Dermis blood vessel endothelial cell (primary cell): ENCODE results near the gene MRGPRX4. TPM values are rescaled to one million over a fixed set of nuclear protein-coding genes. Genes with fewer than 3 reads are reported as not detected.
"Not testable (repeated sequence)": the region's sequence is repeated elsewhere in the genome, so short reads cannot be mapped to it uniquely, and the experiment has no call there.

Source experiments
- DNase-seq: peaks from one replicate; pipeline ENCODE4 v3.0.0; 2010
- total RNA-seq: library from RNA; depleted of rRNA; stranded (reverse); fragments of >200 nt; gene quantifications from 2 replicates; pipeline ENCODE4 v1.2.3, GENCODE V29; 2014

The MRGPRX4 gene
- 0.19 and 0.51 TPM in 2 replicates for total RNA-seq

DNA sequence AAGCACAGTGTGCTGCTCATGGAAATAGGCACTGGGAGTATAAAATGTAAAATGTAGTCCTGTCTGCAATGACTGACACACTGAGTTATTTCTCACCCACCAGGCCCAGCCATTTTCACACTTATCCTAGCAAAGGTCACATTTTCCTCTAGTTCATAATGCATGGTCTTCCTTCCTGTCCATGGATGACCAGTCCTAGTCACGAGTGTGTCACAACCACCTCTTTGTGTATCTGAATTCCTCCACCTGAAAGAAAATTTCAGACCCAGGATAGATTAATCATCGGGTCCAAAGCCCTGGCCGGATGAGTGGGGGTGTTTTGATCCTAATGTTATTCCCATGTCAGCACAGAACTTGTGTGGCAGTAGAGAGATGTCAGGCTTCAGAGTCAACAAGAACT lies at the start of gene MRGPRX4:
Gene MRGPRX4 (plus strand): TSS at position 172 of the 400 bp plus-strand sequence. CDS start 420 bp downstream, outside the sequence.
- no peak for DNase-seq

DNA sequence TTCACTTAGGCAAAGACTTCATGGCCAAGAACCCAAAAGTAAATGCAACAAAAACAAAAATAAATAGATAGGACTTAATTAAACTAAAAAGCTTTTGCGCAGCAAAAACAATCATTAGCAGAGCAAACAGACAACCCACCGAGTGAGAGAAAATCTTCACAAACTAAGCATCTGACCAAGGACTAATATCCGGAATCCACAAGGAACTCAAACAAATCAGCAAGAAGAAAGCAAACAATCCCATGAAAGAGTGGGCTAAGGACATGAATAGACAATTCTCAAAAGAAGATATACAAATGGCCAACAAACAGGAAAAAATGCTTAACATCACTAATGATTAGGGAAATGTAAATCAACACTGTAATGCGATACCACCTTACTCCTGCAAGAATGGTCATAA lies 41.5 kb upstream of the MRGPRX4 start:
- not testable (repeated sequence) for DNase-seq

DNA sequence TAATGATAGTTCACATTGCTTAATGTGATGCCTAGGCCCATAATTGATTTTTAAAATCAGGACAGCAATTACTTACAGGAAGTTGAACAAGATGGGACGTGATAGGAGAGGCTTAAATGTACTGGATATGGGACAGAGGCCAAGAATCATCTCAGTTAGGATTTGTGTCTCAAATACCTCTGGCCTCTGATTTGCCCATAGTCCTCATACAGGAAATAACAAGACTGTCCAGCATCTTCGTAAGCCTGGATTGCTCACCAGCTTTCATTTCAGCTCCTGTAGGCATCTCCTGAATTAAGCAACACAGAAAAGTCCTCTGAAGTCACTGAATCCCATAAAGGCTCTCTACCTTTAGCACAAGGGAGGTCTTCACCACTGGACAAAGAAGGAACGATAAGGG lies 40.3 kb upstream of the MRGPRX4 start, which contains the start of gene MRGPRX3:
Gene MRGPRX3 (plus strand): TSS at position 231 of the 400 bp plus-strand sequence. CDS start 4,632 bp downstream, outside the sequence.
- no peak for DNase-seq

DNA sequence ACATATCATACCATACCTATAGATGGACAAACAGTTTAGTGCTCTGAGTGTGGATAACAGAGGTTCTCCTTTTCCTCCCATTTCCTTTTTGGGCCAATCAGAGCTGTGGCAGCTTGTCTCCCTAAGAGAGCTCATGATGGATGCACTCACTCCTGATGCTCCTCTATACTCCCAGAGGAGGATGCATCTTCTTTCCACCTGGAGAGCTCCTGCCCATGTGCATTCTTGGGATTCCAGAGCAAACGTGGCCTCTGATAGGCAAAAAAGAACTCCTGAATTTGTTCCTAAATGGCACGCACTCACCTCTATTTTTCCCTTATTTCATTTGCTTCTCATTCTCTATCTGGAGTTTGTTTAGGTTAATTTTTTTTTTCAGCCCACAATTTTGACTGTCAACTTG lies 37.3 kb upstream of the MRGPRX4 start:
- no peak for DNase-seq

DNA sequence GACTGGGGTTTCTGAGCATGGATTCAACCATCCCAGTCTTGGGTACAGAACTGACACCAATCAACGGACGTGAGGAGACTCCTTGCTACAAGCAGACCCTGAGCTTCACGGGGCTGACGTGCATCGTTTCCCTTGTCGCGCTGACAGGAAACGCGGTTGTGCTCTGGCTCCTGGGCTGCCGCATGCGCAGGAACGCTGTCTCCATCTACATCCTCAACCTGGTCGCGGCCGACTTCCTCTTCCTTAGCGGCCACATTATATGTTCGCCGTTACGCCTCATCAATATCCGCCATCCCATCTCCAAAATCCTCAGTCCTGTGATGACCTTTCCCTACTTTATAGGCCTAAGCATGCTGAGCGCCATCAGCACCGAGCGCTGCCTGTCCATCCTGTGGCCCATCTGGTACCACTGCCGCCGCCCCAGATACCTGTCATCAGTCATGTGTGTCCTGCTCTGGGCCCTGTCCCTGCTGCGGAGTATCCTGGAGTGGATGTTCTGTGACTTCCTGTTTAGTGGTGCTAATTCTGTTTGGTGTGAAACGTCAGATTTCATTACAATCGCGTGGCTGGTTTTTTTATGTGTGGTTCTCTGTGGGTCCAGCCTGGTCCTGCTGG lies 35.3 kb upstream of the MRGPRX4 start:
- DNase-seq, result no peak

DNA sequence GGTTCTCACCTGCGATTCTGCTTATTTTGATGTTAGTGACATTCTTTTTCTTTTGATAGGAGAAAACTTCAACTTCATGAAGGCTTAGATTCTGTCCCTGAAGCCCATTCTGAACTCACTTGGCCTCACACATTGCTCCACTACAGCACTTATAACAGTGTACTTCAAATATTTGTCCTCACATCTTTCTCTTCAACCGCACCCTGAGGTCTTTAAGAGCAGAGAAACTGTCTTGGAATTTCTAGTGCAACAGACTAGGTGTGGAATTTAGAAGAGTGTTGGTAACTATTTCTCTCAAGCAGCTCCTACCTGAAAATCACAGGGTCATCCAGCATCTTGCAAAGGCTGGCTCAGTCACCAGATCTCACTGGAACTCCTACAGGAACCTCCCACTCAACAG lies 32.5 kb upstream of the MRGPRX4 start:
- no peak for DNase-seq

DNA sequence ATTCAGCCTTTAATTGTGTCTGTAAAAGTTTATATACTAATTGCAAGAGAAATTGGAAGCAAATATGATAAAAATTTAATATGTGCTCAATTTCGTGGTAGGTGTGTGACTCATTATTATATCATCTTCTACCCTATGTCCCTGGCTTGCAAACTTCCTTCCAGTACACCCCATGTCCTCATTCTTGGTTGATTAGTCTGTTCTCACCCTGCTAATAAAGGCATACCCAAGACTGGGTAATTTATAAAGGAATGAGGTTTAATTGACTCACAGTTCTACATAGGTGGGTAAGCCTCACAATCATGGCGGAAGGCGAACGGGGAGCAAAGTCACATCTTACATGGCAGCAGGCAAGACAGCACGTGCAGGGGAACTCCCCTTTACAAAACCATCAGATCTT lies 28.4 kb upstream of the MRGPRX4 start:
- no peak for DNase-seq

DNA sequence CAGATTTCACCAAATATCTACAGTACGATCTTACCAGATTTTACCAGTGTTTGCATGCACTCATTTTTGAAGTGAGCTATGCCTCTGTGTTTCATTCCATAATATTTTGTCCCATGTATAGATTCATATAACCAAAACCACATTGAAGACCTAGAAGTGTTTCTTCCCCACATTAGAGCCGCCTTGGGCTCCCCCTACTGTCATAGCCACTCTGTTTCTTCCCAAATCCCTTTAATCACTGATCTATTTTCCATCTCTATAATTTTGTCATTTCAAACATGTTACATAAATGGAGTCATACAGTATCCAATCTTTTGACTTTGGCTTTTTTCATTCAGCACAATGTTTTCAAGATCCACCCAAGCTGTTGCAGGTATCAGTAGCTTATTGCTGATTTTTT lies 27.6 kb upstream of the MRGPRX4 start:
- DNase-seq, result peak; percentile 10

DNA sequence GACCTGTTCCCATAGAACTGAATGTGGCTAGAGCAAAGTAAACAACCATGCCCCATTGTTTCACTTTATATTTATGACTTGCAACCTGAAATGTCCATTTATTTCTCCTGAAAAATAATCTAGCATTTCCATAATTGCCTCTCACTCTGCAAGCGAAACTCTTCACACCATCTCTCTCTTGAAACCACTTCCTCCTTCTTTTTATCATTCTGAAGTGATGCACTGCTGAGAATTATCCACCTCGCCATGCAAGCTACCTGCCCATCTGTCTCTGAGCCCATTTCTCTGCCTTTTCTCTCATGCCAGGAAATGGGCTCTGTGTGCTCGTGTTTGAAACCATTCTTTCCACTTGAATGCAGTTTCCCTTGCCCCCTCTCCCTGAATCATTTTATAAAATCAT lies 26.8 kb upstream of the MRGPRX4 start:
- no peak for DNase-seq

DNA sequence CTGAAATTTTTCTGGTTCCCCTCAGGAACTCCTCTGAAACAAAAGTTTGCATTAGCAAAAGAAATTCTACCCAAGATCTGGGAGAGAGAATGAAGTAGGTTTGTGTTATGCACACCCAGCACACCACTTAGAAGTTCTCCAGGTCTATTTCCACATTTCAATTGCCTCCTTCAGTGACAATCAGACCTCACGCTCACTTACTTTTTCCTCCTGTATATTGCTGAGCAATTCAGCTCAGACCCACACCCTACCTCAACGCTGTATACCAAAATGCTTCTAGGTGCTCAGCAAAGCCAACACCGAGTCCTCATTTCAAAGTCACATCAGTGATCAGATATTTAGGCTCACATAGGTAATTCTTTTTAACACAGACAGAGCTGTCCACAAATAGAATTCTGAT lies 21.1 kb upstream of the MRGPRX4 start:
- DNase-seq, result no peak

DNA sequence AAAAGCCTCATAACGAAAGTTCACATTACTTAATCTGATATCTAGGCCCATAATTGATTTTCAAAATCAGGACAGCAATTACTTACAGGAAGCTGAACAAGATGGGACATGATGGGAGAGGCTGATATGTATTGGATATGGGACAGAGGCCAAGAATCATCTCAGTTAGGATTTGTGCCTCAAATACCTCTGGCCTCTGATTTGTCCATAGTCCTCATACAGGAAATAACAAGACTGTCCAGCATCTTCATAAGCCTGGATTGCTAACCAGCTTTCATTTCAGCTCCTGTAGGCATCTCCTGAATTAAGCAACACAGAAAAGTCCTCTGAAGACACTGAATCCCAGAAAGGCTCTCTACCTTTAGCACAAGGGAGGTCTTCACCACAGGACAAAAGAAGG lies 4.3 kb upstream of the MRGPRX4 start:
- no peak for DNase-seq

DNA sequence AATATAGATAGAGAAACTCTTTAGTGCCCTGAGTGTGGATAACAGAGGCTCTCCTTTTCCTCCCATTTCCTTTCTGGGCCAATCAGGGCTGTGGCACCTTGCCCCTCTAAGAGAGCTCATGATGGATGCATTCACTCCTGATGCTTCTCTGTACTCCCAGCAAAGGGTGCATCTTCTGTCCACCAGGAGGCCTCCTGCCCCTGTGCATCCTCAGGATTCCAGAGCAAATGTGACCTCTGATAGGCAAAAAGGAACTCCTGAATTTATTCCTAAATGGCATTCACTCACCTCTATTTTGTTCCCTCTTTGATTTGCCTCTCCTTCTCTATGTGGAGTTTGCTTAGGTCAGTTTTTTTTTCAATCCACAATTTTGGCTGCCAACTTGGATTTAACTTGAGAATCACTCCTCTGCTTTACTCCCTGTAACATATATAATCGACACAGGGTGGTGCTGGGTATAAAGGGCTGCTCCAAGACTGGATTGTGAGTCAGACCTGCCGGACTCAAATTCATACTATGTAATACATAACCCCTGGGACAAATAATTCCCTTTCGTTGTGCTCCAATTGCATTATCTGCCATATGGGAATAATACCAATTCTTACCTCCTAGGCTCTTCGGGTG lies 1.1 kb upstream of the MRGPRX4 start:
- DNase-seq, result peak; percentile 27

DNA sequence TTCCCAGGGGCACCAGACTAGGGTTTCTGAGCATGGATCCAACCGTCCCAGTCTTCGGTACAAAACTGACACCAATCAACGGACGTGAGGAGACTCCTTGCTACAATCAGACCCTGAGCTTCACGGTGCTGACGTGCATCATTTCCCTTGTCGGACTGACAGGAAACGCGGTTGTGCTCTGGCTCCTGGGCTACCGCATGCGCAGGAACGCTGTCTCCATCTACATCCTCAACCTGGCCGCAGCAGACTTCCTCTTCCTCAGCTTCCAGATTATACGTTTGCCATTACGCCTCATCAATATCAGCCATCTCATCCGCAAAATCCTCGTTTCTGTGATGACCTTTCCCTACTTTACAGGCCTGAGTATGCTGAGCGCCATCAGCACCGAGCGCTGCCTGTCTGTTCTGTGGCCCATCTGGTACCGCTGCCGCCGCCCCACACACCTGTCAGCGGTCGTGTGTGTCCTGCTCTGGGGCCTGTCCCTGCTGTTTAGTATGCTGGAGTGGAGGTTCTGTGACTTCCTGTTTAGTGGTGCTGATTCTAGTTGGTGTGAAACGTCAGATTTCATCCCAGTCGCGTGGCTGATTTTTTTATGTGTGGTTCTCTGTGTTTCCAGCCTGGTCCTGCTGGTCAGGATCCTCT lies 709 bp downstream of the MRGPRX4 start:
- DNase-seq, result no peak

DNA sequence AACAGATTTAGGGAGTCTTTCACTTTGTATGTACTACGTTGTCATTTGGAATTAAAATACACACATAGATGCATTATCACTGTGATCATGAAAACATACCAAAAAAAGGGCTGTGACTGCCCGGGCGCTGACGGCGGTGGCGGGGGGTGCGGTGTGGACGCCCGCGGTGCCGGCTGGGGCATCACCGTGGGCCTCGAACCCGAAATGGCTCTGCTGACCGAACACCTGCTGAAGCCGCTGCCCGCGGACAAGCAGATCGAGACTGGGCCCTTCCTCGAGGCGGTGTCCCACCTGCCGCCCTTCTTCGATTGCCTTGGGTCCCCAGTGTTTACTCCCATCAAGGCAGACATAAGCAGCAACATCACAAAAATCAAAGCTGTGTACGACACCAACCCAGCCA lies 16.2 kb downstream of the MRGPRX4 start:
- no peak for DNase-seq

DNA sequence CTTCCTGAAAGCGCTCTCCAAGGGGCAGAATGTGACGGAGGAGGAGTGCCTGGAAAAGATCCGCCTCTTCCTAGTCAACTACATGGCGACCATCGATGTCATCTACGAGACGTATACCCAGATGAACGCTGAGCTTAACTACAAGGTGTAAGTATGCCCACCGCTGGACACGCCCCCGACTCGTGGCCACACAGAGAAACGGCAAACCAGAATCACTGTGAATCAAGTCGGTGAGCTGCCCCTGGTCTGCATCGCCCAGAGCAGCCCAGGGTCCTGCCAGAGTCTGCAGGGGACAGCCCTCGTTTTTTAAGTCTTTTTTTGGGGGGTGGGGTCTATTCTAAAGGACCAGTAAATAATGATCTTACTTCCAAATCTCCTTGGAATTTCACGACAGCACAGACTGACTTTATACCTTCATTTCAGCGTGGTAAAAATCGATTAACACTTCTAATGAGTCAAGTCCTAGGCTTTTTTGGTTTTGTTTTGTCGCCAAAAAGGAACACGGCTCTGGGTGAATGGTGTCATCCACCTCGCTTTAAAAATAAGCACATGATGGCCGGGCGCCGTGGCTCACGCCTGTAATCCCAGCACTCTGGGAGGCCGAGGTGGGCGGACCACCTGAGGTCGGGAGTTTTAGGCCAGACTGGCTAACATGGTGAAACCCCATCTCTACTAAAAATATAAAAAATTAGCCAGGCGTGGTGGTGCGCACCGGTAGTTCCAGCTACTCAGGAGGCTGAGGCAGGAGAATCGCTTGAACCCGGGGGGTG lies 17.0 kb downstream of the MRGPRX4 start:
- DNase-seq, result not testable (repeated sequence)

DNA sequence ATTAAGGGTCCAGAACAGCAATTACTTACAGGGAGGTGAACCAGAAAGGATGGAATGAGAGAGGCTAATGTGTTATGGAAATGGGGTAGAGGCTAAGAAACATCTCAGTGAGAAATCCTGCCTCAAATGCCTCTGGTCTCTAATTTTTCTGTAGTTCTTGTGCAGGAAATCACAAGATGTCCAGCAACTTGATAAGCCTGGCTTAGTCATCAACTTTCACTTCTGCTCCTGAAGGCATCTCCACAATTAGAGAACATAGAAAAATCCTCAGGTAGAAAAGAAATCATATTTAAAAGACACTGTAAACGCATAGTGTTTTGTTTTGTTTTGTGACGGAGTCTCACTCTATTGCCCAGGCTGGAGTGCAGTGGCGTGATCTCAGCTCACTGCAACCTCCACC lies 18.7 kb downstream of the MRGPRX4 start:
- no peak for DNase-seq

DNA sequence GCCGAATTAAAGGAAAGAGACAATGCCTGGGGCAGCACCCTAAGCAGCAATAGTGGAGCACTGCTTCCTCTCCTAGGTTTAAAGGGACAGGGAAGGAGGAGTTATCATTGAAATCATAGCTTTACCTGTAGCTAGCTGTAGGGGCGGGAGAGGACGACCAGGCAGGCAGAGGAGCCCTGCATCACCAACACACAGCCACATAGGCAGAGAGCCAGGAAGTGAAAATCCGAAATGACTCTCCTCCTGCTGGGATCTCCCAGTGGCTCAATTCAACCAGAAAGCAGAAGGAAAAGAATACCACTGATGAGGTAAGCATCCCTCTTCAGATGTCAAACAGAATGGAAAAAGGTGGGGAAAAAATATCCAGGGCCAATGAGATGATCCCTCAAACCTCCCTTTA lies 20.4 kb downstream of the MRGPRX4 start:
- DNase-seq, result no peak

DNA sequence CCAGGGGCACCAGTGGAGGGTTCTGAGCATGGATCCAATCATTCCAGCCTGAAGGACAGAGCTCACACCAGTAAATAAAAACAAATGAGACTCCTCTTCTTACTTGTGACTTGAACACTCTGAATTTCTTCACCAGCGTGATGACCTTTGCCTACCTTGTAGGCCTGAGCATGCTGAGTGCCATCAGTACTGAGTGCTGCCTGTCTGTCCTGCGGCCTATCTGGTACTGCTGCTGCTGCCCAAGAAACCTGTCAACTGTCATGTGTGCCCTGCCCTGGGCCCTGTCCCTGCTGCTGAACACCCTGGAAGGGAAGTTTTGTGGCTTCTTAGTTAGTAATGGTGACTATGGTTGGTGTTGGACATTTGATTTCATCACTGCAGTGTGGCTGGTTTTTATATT lies 23.9 kb downstream of the MRGPRX4 start:
- no peak for DNase-seq

DNA sequence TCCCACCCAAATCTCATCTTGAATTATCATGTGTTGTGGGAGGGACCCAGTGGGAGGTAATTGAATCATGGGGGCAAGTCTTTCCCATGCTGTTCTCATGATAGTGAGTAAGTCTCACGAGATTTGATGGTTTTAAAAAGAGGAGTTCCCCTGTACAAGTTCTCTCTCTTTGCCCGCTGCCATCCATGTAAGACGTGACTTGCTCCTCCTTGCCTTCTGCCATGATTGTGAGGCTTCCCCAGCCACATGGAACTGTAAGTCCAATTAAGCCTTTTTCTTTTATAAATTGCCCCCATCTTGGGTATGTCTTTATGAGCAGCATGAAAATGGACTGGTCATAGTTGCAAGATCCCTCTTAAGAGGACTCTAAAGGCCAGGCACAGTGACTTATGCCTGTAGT lies 25.1 kb downstream of the MRGPRX4 start:
- DNase-seq, result not testable (repeated sequence)

DNA sequence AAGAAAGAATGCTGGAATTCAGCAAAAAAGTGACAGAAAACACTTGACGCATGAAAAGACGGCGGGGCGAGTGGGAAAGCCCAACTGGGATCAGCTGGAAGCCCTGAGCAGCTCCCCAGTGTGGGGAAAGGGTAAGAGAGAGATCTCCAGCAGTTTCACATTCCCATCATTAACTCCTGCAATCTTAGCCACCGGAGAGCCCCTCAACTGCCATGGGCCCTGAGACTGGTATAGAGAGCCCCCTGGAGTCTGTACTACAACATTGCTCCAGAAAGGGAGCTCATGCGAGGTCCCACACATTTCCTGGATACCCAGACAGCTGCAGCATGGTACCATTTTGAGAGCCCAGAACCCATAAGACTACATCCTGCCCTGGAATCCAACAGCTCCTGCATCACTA lies 31.1 kb downstream of the MRGPRX4 start:
- DNase-seq, result peak; percentile 42

DNA sequence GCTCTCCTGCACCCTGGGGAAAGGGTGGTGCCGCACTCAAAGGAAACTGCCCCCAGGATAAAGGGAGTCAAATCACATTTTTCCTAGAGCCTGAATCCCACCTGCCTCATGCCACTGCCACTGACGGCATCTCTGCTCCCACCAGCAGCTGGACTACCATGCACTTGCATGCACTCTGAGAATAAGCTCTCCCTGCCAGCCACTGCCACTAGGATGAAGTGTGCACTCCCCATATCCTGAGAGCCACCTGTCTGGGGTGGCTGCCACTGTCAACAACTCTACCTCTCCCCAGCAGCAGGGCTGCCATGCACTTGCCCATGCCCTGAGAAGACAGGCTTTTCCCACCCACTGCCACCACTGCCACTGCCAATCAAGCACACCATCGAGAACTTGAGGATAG lies 31.6 kb downstream of the MRGPRX4 start:
- DNase-seq, result no peak

DNA sequence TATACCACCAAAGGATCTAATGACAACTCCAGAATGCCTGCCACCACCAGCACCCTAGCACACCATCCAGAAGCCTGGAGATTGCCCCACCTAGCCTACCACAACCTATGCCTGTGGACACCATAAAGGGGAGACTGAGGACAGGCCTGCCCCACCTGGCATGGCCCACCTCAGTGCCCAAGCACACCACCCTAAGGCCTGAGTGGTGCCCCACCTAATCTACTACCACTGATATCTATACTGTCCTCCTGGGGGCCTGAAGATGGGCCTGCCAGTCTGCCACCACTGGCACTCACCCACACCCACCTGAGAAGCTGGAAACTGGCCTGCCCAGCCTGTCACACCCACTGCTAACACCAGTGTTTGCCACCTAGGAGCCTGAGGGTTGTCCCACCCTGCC lies 32.1 kb downstream of the MRGPRX4 start:
- DNase-seq, result no peak

DNA sequence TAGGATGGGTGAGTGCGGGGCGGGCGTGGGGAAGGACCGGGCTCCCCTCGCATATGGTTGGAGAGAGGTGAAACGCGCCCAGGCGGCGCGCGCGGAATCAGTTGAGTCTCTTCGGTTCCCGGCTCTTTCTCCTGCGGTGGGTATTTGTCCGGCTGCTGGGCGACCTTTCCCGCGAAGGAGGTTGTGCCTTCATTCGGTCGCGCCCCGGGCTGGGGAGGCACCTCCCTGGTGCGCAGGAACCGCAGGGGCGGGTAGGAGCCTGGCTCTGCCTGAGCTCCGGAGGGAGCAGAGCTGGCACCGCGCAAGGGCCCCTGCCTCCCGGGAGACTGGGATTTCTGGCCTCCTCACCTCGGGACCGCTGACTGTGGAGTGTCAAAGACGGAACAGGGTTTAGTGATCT lies 36.4 kb downstream of the MRGPRX4 start:
- no peak for DNase-seq
